Small intestine (tissue), 7 donors: ENCODE results near the gene RALGAPB. TPM values are rescaled to one million over a fixed set of nuclear protein-coding genes. Genes with fewer than 3 reads are reported as not detected.

Experiments
- DNase-seq, 2 donors: peaks; one replicate each; pipeline versions ENCODE4 v3.0.0 to v3.0.0-alpha.2; 2013
- FAIRE-seq: peaks from 2 replicates; lab custom pipeline; 2012; peaks lifted over from hg19 to GRCh38; lab: Jason Lieb, UNC
- H3K27ac ChIP-seq, 3 donors: one replicate each; pipeline ENCODE4 v1.5.1; 2013; ENCODE audit warnings: low read length in 2 of 3, mild to moderate bottlenecking in 2 of 3, control low read depth in 1 of 3, inconsistent platforms in 1 of 3, low read depth in 1 of 3, moderate library complexity in 1 of 3
- H3K27me3 ChIP-seq, 3 donors: one replicate each; pipeline ENCODE4 v1.6.1; 2013; ENCODE audit warnings: low read length in 3 of 3, inconsistent platforms in 1 of 3; ENCODE audit not compliant: control insufficient read depth in 3 of 3, insufficient read depth in 3 of 3
- H3K36me3 ChIP-seq, 3 donors: one replicate each; pipeline ENCODE4 v1.6.1; 2013; ENCODE audit warnings: low read length in 3 of 3, inconsistent platforms in 1 of 3, low read depth in 1 of 3, mild to moderate bottlenecking in 1 of 3, moderate library complexity in 1 of 3; ENCODE audit not compliant: control insufficient read depth in 3 of 3, insufficient read depth in 2 of 3
- H3K4me1 ChIP-seq, 3 donors: one replicate each; pipeline ENCODE4 v1.6.1; 2013; ENCODE audit warnings: low read length in 2 of 3, inconsistent platforms in 1 of 3, low read depth in 1 of 3, mild to moderate bottlenecking in 1 of 3, moderate library complexity in 1 of 3; ENCODE audit not compliant: control insufficient read depth in 3 of 3, insufficient read depth in 2 of 3
- H3K4me3 ChIP-seq, 3 donors: one replicate each; pipeline ENCODE4 v1.5.1; 2013; ENCODE audit warnings: low read length in 3 of 3, control low read depth in 1 of 3, inconsistent platforms in 1 of 3, low read depth in 1 of 3, mild to moderate bottlenecking in 1 of 3, moderate library complexity in 1 of 3
- H3K9me3 ChIP-seq, 2 donors: one replicate each; pipeline ENCODE4 v1.6.1; 2013; ENCODE audit warnings: low read depth in 1 of 2, low read length in 1 of 2; ENCODE audit not compliant: control insufficient read depth in 2 of 2, insufficient read depth in 1 of 2
- WGBS, 3 donors: extraction: QIAGEN DNeasy Blood & Tissue Kit; methylation state at CpG; one replicate each; pipeline ENCODE4 v1.1.7; 2013; 5-methylcytosine and 5-hydroxymethylcytosine counted together
- polyA plus RNA-seq, 4 donors: library from polyadenylated mRNA; stranded (reverse) in 3 of 4; unstranded in 1 of 4; fragments of 200-250 nt in 3 of 4; fragments of 120-200 nt in 1 of 4; gene quantifications; one replicate each; pipeline versions ENCODE4 v1.2.1 to v1.2.3, GENCODE V29; 2013
- donor health status: healthy with polysubstance abuse.
- donor health status: control.
- donor health status: control.
- donor health status: Bipolar disorder and iron deficiency.
- donor health status: healthy.

Gene RALGAPB
- polyA plus RNA-seq, 4 donors, result 9.9 to 26.0 (median 17.1) TPM

DNA sequence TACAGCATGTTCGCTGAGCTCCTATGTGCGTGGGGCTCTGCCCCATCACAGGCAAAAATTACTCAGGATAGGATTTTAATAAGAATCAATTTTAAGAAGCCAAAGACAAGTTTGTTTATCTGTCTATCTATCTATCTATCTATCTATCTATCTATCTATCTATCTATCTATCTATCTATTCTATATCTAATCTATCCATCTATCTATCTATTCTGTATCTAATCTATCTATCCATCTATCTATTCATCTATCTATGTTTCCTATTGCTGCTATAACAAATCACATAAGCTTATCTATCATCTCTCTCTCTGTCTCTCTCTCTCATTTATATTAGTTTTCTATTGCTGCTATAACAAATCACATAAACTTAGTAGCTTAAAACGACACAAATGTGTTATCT is 130.6 kb downstream of the RALGAPB start:
- FAIRE-seq (no peak), DNase-seq (no peak)
- no peaks in the 10 kb centered on the region for H3K9me3 ChIP-seq
- 60 to 76% (median 73%) methylated on average over 3 of the region's 3 CpGs for WGBS, 3 donors
- no peak overlapping the region for H3K27ac ChIP-seq
- H3K4me1 ChIP-seq, result no peaks in the 10 kb centered on the region
- no peak overlapping the region for H3K4me3 ChIP-seq
- peaks cover 0 to 41% (median 29%) of the 10 kb centered on the region in 3 donors for H3K27me3 ChIP-seq
- H3K36me3 ChIP-seq, result no peaks in the 10 kb centered on the region

DNA sequence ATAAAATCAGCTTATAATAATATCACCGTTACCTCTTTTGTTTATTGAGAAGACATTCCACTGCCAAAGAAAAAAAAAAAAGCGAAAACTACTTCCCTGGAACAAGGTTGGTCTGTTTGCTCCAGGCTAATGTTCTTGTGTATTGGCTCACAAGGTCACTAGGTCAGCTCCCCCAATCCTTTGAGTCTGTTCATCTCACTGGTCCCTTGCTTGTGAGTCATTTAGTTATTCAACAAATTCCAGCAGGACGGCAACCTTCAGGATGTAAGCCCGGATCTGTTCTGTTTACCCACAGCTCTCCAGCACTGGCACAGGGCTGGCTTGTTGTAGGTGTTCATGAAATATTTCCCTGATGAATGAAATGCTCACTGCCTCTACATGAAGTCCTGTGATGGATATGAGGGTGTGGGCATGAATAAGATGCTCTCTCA is 132.2 kb downstream of the RALGAPB start:
- DNase-seq (no peak), FAIRE-seq (no peak)
- 28 to 40% (median 37%) methylated on average over 4 of the region's 4 CpGs for WGBS, 3 donors
- no peaks in the 10 kb centered on the region for H3K36me3 ChIP-seq
- no peak overlapping the region for H3K4me3 ChIP-seq
- H3K27me3 ChIP-seq, result peaks cover 0 to 38% (median 30%) of the 10 kb centered on the region in 3 donors
- no peaks in the 10 kb centered on the region for H3K9me3 ChIP-seq
- H3K4me1 ChIP-seq, result no peaks in the 10 kb centered on the region
- H3K27ac ChIP-seq, result no peak overlapping the region

DNA sequence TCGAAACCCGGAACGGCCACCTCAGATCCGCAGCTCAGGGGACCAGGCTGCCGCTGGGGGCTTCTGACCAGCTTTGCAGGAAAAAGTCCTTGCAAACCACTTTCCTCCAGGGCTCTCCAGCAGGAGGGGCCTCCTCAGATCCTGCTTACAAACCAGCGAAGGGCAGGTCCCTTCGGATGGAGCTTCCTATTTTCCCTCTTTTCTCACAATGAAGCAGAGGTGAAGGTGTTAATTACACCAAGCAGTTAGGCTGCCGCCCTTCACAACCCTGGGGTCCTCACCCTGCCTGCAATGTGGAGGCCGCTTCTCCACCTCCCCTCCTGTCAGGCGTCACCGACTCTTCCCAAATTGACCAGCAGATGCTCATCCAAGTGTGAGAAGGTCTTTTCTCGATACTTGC is 134.7 kb downstream of the RALGAPB start:
- Histone ChIP-seq H3K27ac (no peak overlapping the region), H3K27me3 (peaks cover 0 to 21% (median 17%) of the 10 kb centered on the region in 3 donors), H3K36me3 (no peaks in the 10 kb centered on the region), H3K9me3 (no peaks in the 10 kb centered on the region), H3K4me1 (no peaks in the 10 kb centered on the region), H3K4me3 (no peak overlapping the region)
- FAIRE-seq (no peak), DNase-seq (no peak)
- WGBS, 3 donors, result 36 to 56% (median 49%) methylated on average over 12 of the region's 12 CpGs

DNA sequence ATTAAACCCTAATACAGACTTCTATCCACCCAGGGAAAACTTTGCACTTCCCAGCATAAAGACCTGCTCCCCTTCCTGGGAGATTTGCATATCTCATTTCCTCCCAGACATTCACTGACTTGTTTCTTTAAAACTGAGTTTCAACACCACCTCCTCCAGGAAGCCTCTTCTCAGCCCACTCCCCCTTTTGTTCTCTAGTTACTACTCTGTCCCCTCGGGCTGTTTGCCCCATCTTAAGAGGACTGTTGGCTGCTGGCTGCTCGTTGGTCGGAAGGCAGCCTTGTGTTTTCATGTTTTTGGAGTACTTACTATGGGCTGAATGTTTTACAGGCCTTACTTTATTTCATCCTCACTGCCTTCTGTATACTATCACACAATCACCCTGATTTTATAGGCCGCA is 135.5 kb downstream of the RALGAPB start:
- H3K36me3 ChIP-seq, result no peaks in the 10 kb centered on the region
- H3K4me1 ChIP-seq, result no peaks in the 10 kb centered on the region

DNA sequence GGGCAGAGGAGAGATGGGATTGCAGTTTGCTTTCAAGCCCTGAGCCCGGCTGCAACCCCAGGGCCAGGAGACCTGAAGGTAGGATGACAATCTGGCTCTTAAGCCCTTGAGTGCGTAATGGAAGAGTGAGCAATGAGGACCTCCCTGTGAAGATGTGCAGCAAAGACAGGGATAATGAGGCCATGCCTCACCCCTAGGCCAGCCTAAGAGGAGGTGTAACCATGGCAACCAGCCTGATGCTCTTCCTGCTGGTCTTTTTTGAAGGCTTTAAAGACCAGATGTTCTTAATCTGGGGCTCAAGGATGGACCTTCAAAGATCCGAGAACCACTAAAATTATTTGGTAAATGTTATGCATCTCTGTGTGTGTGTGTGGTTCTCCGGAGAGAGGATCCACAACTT is 137.2 kb downstream of the RALGAPB start:
- H3K36me3 ChIP-seq, result no peaks in the 10 kb centered on the region
- no peaks in the 10 kb centered on the region for H3K9me3 ChIP-seq
- FAIRE-seq (no peak), DNase-seq (no peak)
- H3K4me3 ChIP-seq, result no peak overlapping the region
- no peaks in the 10 kb centered on the region for H3K4me1 ChIP-seq
- H3K27me3 ChIP-seq, result peaks cover 0 to 14% (median 13%) of the 10 kb centered on the region in 3 donors
- H3K27ac ChIP-seq, result no peak overlapping the region
- 77 to 84% (median 84%) methylated on average over 4 of the region's 4 CpGs for WGBS, 3 donors

More for the DNA sequence above, 135.5 kb downstream of the RALGAPB start:
- Histone ChIP-seq H3K9me3 (no peaks in the 10 kb centered on the region), H3K27ac (no peak overlapping the region), H3K27me3 (peaks cover 0 to 17% (median 17%) of the 10 kb centered on the region in 3 donors), H3K4me3 (no peak overlapping the region)
- FAIRE-seq (no peak), DNase-seq (no peak)
- WGBS, 3 donors, result 70 to 75% (median 72%) methylated on average over 4 of the region's 4 CpGs

DNA sequence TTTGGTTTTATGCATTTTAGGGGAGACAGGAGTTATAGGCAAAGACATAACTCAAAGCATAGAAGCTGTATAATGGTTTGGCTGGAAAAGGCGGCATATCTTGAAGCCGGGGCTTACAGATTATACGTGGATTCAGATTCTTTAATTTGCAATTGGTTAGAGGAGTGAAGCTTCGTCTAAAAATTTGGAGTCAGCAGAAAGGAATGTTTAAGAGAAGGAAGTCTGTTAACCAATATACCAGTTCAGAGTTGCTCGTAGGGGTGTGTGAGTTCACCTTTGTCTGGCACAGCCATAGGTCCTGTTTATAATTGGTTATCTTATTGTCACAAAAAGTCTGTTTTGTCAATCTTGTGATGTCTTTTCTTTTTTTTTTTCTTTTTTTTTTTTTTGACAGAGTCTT is 137.9 kb downstream of the RALGAPB start:
- no peak overlapping the region for H3K4me3 ChIP-seq
- H3K27ac ChIP-seq, result no peak overlapping the region
- H3K4me1 ChIP-seq, result no peaks in the 10 kb centered on the region
- FAIRE-seq, result no peak
- H3K36me3 ChIP-seq, result no peaks in the 10 kb centered on the region
- WGBS, 3 donors, result 66 to 73% (median 69%) methylated on average over 5 of the region's 5 CpGs
- H3K9me3 ChIP-seq, result no peaks in the 10 kb centered on the region
- peaks cover 0 to 10% (median 10%) of the 10 kb centered on the region in 3 donors for H3K27me3 ChIP-seq
- no peak for DNase-seq

DNA sequence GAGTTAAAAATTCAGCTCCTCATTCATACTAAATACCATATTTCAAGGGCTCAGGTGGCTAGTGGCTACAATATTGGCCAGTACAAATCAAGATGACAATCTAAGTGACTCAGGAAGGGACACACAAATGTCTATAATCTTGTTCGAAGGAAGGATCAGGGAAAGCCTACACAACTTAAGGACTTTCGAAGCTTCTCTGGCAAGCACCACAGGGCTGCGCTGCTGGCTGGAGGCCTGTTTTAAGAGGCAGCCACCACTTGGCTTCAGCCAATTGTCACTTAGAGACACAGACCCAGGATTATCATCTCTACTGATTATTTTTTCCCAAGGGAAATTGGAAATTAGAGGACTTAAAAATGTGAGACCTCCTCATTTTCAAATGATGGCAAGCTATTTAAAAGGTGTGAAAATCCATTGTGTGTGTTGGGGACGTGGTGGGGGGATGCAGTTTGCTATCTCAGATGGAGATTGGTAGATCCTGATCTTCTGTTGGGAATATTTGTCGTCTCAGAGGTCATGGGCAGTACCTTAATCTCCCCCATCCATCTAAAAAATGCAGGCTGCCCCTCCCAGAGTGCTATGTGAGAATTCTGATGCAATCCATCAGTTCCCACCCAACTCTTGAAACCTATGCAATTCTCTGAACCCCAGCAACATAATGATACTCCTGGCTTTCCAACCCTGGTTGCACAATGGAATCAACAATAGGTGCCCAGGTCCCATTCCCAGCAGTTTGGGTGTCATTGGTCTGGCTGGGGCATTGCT is 140.3 kb downstream of the RALGAPB start:
- no peaks in the 10 kb centered on the region for H3K36me3 ChIP-seq
- FAIRE-seq (no peak), DNase-seq (no peak)
- H3K27ac ChIP-seq, result no peak overlapping the region
- WGBS, 3 donors, result 35 to 54% (median 54%) methylated on average over 5 of the region's 5 CpGs
- no peaks in the 10 kb centered on the region for H3K9me3 ChIP-seq
- no peak overlapping the region for H3K4me3 ChIP-seq
- peaks cover 0 to 7% (median 0%) of the 10 kb centered on the region in 3 donors for H3K27me3 ChIP-seq
- no peaks in the 10 kb centered on the region for H3K4me1 ChIP-seq

DNA sequence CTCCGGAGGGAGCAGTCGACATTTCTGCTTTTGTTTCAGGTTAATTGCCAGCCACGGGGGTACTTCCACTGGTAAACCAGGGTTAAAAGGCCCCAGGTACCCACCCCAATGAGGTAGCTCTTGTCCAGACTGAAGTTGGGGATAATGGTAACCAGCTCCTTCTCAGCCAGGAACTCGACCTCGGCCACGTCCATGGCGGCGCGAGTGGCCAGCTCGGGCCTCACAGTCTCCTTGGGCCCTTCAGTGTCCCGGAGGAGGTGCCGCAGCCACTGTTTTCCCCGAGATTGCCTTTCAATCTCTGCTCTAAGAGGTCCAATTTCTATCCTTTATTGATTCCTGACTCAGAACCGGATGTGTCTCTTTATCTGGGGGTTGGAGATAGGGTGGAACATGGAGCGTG is 142.6 kb downstream of the RALGAPB start:
- Histone ChIP-seq H3K4me1 (no peaks in the 10 kb centered on the region), H3K9me3 (no peaks in the 10 kb centered on the region), H3K27me3 (peaks cover 0 to 5% (median 2%) of the 10 kb centered on the region in 3 donors), H3K4me3 (no peak overlapping the region), H3K27ac (no peak overlapping the region), H3K36me3 (no peaks in the 10 kb centered on the region)
- no peak for DNase-seq
- FAIRE-seq, result no peak
- WGBS, 3 donors, result 81 to 87% (median 82%) methylated on average over 15 of the region's 15 CpGs
